Mesenchymal stem cell (in vitro differentiated cells and primary cell): ENCODE results near the gene UBE2D1.

ENCODE experiments used
- DNase-seq: peaks from one replicate; pipeline ENCODE4 v3.0.0-alpha.2; 2013
- H2AFZ ChIP-seq: one replicate; pipeline ENCODE4 v1.6.1; 2013; ENCODE audit warnings: low read depth, mild to moderate bottlenecking, control low read depth, inconsistent platforms, low read length, moderate library complexity
- H2AK5ac ChIP-seq: 2 replicates; pipeline ENCODE4 v1.6.1; 2013; ENCODE audit warnings: low read length, moderate library complexity, mild to moderate bottlenecking, inconsistent platforms; ENCODE audit not compliant: severe bottlenecking
- H2BK120ac ChIP-seq: one replicate; pipeline ENCODE4 v1.6.1; 2013; ENCODE audit warnings: low read depth, mild to moderate bottlenecking, inconsistent platforms, low read length, moderate library complexity
- H2BK12ac ChIP-seq, 2 experiments: one replicate each; pipeline ENCODE4 v1.6.1; 2013; ENCODE audit warnings: inconsistent platforms in 2 of 2, low read length in 2 of 2, mild to moderate bottlenecking in 2 of 2, moderate library complexity in 2 of 2, control low read depth in 1 of 2
- H2BK15ac ChIP-seq: one replicate; pipeline ENCODE4 v1.6.1; 2013; ENCODE audit warnings: mild to moderate bottlenecking, low read depth, inconsistent platforms; ENCODE audit not compliant: poor library complexity, severe bottlenecking
- H2BK5ac ChIP-seq: 2 replicates; pipeline ENCODE4 v1.6.1; 2013; ENCODE audit warnings: low read depth, mild to moderate bottlenecking, low read length, control low read depth, inconsistent platforms; ENCODE audit not compliant: poor library complexity, severe bottlenecking
- H3K14ac ChIP-seq, 2 experiments: one replicate each; pipeline ENCODE4 v1.6.1; 2013; ENCODE audit warnings: inconsistent platforms in 2 of 2, low read length in 2 of 2, control low read depth in 1 of 2, mild to moderate bottlenecking in 1 of 2, moderate library complexity in 1 of 2
- H3K18ac ChIP-seq, 2 experiments: one replicate each; pipeline ENCODE4 v1.6.1; 2013; ENCODE audit warnings: inconsistent platforms in 2 of 2, low read length in 2 of 2, control low read depth in 1 of 2, low read depth in 1 of 2, mild to moderate bottlenecking in 1 of 2
- H3K23ac ChIP-seq, 2 experiments: one replicate each; pipeline ENCODE4 v1.6.1; 2013; ENCODE audit warnings: inconsistent platforms in 2 of 2, low read length in 2 of 2, mild to moderate bottlenecking in 2 of 2, moderate library complexity in 2 of 2, control low read depth in 1 of 2
- H3K27ac ChIP-seq: 2 replicates; pipeline ENCODE4 v1.5.1; 2013; ENCODE audit warnings: mild to moderate bottlenecking, moderate library complexity, low read length, control low read depth, inconsistent platforms; ENCODE audit not compliant: poor library complexity, severe bottlenecking
- H3K27me3 ChIP-seq, 2 experiments: 2 replicates each; pipeline versions ENCODE4 v1.6.1 to v1.7.0; 2013; ENCODE audit warnings: low read length in 2 of 2, mild to moderate bottlenecking in 2 of 2, moderate library complexity in 2 of 2, control low read depth in 1 of 2, inconsistent platforms in 1 of 2; ENCODE audit not compliant: control insufficient read depth in 1 of 2, insufficient read depth in 1 of 2
- H3K36me3 ChIP-seq, 2 experiments: 2 replicates each; pipeline versions ENCODE4 v1.6.1 to v1.7.0; 2013; ENCODE audit warnings: low read length in 2 of 2, control low read depth in 1 of 2, inconsistent platforms in 1 of 2, low read depth in 1 of 2, mild to moderate bottlenecking in 1 of 2; ENCODE audit not compliant: insufficient read depth in 2 of 2, control insufficient read depth in 1 of 2
- H3K4ac ChIP-seq, 2 experiments: one replicate each; pipeline ENCODE4 v1.6.1; 2013; ENCODE audit warnings: inconsistent platforms in 2 of 2, low read length in 2 of 2, mild to moderate bottlenecking in 2 of 2, moderate library complexity in 2 of 2, control low read depth in 1 of 2, low read depth in 1 of 2
- H3K4me1 ChIP-seq: 2 replicates; pipeline ENCODE4 v1.6.1; 2013; ENCODE audit warnings: low read depth, low read length, control low read depth; ENCODE audit not compliant: control insufficient read depth, insufficient read depth
- H3K4me2 ChIP-seq: 2 replicates; pipeline ENCODE4 v1.6.1; 2013; ENCODE audit warnings: low read length, mild to moderate bottlenecking, inconsistent platforms; ENCODE audit not compliant: poor library complexity, severe bottlenecking
- H3K4me3 ChIP-seq, 2 experiments: 2 replicates each; pipeline versions ENCODE4 v1.5.1 to v1.7.0; 2013; ENCODE audit warnings: low read length in 2 of 2, mild to moderate bottlenecking in 2 of 2, control low read depth in 1 of 2, low read depth in 1 of 2; ENCODE audit not compliant: insufficient read depth in 1 of 2
- H3K79me1 ChIP-seq: replicated peaks from 2 replicates; pipeline ENCODE4 v1.6.1; 2013; ENCODE audit warnings: mild to moderate bottlenecking, control low read depth, low read length, inconsistent platforms; ENCODE audit not compliant: poor library complexity, severe bottlenecking
- H3K9ac ChIP-seq: 2 replicates; pipeline ENCODE4 v1.7.0; 2013; ENCODE audit warnings: mild to moderate bottlenecking, low read length, moderate library complexity
- H3K9me3 ChIP-seq: 2 replicates; pipeline ENCODE4 v1.7.0; 2013; ENCODE audit warnings: mild to moderate bottlenecking, low read length; ENCODE audit not compliant: control insufficient read depth
- H4K8ac ChIP-seq: one replicate; pipeline ENCODE4 v1.6.1; 2013; ENCODE audit warnings: inconsistent platforms, mild to moderate bottlenecking, low read length, moderate library complexity
- H4K91ac ChIP-seq: one replicate; pipeline ENCODE4 v1.6.1; 2013; ENCODE audit warnings: mild to moderate bottlenecking, low read length, inconsistent platforms
- WGBS: methylation state at CpG from one replicate; pipeline ENCODE4 v1.1.7; 2013; ENCODE audit warnings: mixed read lengths; 5-methylcytosine and 5-hydroxymethylcytosine counted together

The UBE2D1 gene

DNA sequence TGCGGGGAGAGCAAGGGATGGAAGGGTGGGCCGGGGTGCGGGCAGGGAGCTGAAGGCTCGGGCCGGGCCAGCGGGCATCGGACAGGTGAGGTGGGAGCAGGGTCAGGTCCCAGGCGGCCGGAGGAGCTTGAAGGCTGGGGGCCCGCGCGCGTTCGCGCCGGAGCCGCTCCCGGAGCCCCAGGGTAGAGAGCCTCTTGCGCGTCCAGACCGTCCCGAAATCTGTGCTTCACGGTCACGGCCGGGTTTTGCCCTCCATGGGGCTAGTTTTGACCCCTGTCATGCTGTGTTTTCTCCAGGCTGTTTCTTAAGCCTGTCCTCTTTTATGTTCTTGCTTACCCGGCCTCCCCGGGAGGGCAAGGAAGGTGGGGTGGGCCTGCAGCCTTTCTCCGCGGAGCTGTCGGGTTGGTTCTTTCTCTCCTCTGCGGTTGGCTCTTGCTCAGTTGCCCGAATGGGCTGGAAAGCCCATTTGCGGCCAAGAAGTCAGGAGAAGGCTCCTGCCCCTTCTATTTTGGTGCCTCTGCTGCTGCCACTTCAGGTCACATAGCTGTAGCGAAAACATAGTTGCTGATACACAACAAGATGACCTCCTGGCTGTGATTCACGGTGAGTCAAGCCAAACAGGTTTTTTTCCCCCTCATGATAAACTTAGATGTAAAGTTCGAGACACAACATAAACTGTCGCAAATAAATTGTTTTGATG lies 650 bp downstream of the UBE2D1 start:
- H2BK120ac ChIP-seq: peak overlapping the region; percentile 74
- H3K4ac ChIP-seq: peak overlapping the region; percentile 54 to 88
- H2AK5ac ChIP-seq: no peak overlapping the region
- WGBS: 3% methylated on average over 36 of the region's 37 CpGs
- H2BK15ac ChIP-seq: no peak overlapping the region
- no peak overlapping the region for H2BK5ac ChIP-seq
- H4K91ac ChIP-seq: peak overlapping the region; percentile 29
- peak overlapping the region; percentile 99 for H2AFZ ChIP-seq
- H3K4me1 ChIP-seq: peaks cover 2% of the 10 kb centered on the region
- peak overlapping the region; percentile 91 to 98 for H3K4me3 ChIP-seq
- peak overlapping the region; percentile 43 to 95 for H3K14ac ChIP-seq
- H3K79me1 ChIP-seq: peaks cover 14% of the 10 kb centered on the region
- peak overlapping the region; percentile 95 to 96 for H3K23ac ChIP-seq
- peaks cover 0 to 5% of the 10 kb centered on the region in 2 experiments for H3K27me3 ChIP-seq
- peak overlapping the region; percentile 92 for H3K4me2 ChIP-seq
- peak; percentile 58 for DNase-seq
- H3K36me3 ChIP-seq: no peaks in the 10 kb centered on the region
- no peak overlapping the region for H3K27ac ChIP-seq
- H4K8ac ChIP-seq: peak overlapping the region; percentile 71
- peak overlapping the region; percentile 95 to 97 for H3K18ac ChIP-seq
- no peaks in the 10 kb centered on the region for H3K9me3 ChIP-seq
- peak overlapping the region in 1 of 2 experiments; percentile 69 for H2BK12ac ChIP-seq
- peak overlapping the region; percentile 92 for H3K9ac ChIP-seq

DNA sequence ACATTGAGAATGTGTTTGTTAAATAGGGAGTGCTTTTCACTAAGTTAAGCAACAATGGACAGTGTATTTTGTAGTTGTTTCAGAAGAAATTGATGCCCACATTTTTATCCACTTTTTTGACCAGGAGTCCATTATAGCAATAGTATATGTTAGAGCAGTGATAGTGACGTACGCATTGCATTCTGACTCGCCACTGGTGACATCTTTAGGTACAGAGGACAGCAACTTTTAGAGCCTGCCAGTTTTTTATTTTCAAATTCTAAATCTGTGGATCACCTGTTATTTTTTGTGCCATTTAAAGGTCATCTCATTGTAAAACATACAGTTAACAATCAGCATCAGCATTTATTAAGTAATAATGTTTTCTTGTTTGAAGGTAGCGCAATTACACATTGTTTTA lies 1.4 kb downstream of the UBE2D1 start:
- no peak overlapping the region for H3K18ac ChIP-seq
- no peak overlapping the region for H3K4ac ChIP-seq
- no peak overlapping the region for H4K91ac ChIP-seq
- H3K4me3 ChIP-seq: peak overlapping the region in 1 of 2 experiments; percentile 91
- no peaks in the 10 kb centered on the region for H3K9me3 ChIP-seq
- H3K79me1 ChIP-seq: peaks cover 14% of the 10 kb centered on the region
- H2BK12ac ChIP-seq: no peak overlapping the region
- H3K4me1 ChIP-seq: peaks cover 2% of the 10 kb centered on the region
- WGBS: 78% methylated on average over 3 of the region's 4 CpGs
- no peak overlapping the region for H2BK5ac ChIP-seq
- H3K36me3 ChIP-seq: no peaks in the 10 kb centered on the region
- H2BK120ac ChIP-seq: no peak overlapping the region
- H2AFZ ChIP-seq: no peak overlapping the region
- H3K27ac ChIP-seq: no peak overlapping the region
- H3K27me3 ChIP-seq: peaks cover 0 to under 1% of the 10 kb centered on the region in 2 experiments
- no peak overlapping the region for H2AK5ac ChIP-seq
- DNase-seq: peak; percentile 8
- no peak overlapping the region for H4K8ac ChIP-seq
- H3K14ac ChIP-seq: no peak overlapping the region
- peak overlapping the region; percentile 92 for H3K9ac ChIP-seq
- no peak overlapping the region for H2BK15ac ChIP-seq
- peak overlapping the region; percentile 92 for H3K4me2 ChIP-seq
- no peak overlapping the region for H3K23ac ChIP-seq

- Histone ChIP-seq H2BK120ac (no peak overlapping the region), H3K4ac (no peak overlapping the region), H3K4me1 (no peaks in the 10 kb centered on the region), H3K23ac (no peak overlapping the region), H3K36me3 (peaks cover 0 to 3% of the 10 kb centered on the region in 2 experiments), H2BK12ac (no peak overlapping the region), H3K18ac (no peak overlapping the region), H2BK15ac (no peak overlapping the region), H2AFZ (no peak overlapping the region), H3K27ac (no peak overlapping the region), H3K9me3 (no peaks in the 10 kb centered on the region), H3K14ac (no peak overlapping the region), H3K4me3 (no peak overlapping the region), H4K91ac (no peak overlapping the region), H3K4me2 (no peak overlapping the region), H2AK5ac (no peak overlapping the region), H3K79me1 (peaks cover 19% of the 10 kb centered on the region), H4K8ac (no peak overlapping the region), H3K9ac (no peak overlapping the region), H2BK5ac (no peak overlapping the region), H3K27me3 (no peaks in the 10 kb centered on the region)
- no CpG with 5 or more reads among the region's 4 CpGs for WGBS
- DNase-seq: no peak
Observed at GRCh38 chr10:58341422-58341821, 6.6 kb downstream of the UBE2D1 start.

DNA sequence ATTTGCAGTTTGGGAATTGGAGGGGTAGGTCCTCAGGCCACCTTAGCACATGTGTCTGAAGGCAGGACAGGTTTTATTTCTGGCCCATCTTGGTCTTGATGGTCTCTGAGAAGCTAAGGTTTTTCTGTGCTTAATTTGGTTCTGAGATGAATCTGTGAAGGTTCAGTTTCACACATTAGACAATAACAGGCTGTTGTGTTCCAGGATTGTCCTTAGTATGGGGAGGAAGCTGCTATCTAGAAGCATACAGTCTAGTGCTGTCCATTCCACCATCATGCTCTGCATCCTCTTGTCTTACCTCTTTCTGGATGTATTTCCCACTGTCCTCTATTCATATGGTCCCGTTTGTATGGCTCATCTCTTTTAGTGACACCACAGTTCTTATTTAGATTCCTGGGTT lies 7.1 kb downstream of the UBE2D1 start:
- Histone ChIP-seq H2BK12ac (no peak overlapping the region), H4K91ac (no peak overlapping the region), H3K4ac (no peak overlapping the region), H3K4me3 (no peak overlapping the region), H3K79me1 (peaks cover 24% of the 10 kb centered on the region), H3K18ac (no peak overlapping the region), H4K8ac (no peak overlapping the region), H2AK5ac (no peak overlapping the region), H3K9me3 (no peaks in the 10 kb centered on the region), H2BK15ac (no peak overlapping the region), H3K23ac (no peak overlapping the region), H3K27me3 (no peaks in the 10 kb centered on the region), H2BK5ac (no peak overlapping the region), H3K14ac (no peak overlapping the region), H3K9ac (no peak overlapping the region), H3K4me1 (no peaks in the 10 kb centered on the region), H2BK120ac (no peak overlapping the region), H2AFZ (no peak overlapping the region), H3K27ac (no peak overlapping the region), H3K36me3 (peaks cover 0 to 3% of the 10 kb centered on the region in 2 experiments), H3K4me2 (no peak overlapping the region)
- WGBS: 100% methylated on average over 1 of the region's 1 CpG
- no peak for DNase-seq
